GM21717 (cell line): ENCODE results near the gene BIK.
"Not testable (repeated sequence)": the region's sequence is repeated elsewhere in the genome, so short reads cannot be mapped to it uniquely, and the experiment has no call there.

Source experiments
- ATAC-seq: cut with Tn5 transposase; IDR thresholded peaks from one replicate; pipeline ENCODE4 v1.9.1; 2021; ENCODE audit warnings: mild to moderate bottlenecking, moderate library complexity; ENCODE audit not compliant: unreplicated experiment

The BIK gene

GRCh38 chr22:43104056-43104625 is 6.4 kb upstream of the BIK start:
- not testable (repeated sequence) for ATAC-seq

- not testable (repeated sequence) for ATAC-seq
These were observed 5.6 kb upstream of the BIK start for GRCh38 chr22:43104950-43105349.

GRCh38 chr22:43106302-43106701 is 4.2 kb upstream of the BIK start:
- no peak for ATAC-seq

- no peak for ATAC-seq
These were observed 1.0 kb upstream of the BIK start for GRCh38 chr22:43109511-43109910.

DNA sequence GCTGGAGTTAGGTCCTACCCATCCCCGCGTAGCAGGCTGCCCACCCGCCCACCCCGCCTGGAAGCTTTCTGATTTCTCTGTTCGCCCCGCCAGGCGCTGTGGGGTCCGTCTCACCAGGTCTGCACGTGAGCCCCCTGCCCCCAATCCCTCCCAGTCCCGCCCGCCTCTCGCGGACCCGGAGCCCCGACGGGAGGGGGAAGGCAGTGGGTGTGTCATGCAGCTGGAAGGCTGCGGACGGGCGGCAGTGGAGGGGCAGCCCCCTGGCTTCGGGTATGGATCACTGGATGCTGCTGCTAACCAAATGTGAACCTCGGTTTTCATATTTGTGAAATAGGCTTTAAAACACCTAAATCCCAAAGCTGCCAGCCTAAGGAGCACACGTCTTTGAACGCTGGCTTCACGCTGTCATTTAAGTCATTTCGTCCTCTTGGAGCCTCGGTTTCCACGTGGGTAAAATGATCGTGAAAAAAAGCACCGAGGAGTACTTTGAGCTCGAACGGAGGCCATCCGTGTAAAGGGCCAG is 568 bp upstream of the BIK start:
- no peak for ATAC-seq

DNA sequence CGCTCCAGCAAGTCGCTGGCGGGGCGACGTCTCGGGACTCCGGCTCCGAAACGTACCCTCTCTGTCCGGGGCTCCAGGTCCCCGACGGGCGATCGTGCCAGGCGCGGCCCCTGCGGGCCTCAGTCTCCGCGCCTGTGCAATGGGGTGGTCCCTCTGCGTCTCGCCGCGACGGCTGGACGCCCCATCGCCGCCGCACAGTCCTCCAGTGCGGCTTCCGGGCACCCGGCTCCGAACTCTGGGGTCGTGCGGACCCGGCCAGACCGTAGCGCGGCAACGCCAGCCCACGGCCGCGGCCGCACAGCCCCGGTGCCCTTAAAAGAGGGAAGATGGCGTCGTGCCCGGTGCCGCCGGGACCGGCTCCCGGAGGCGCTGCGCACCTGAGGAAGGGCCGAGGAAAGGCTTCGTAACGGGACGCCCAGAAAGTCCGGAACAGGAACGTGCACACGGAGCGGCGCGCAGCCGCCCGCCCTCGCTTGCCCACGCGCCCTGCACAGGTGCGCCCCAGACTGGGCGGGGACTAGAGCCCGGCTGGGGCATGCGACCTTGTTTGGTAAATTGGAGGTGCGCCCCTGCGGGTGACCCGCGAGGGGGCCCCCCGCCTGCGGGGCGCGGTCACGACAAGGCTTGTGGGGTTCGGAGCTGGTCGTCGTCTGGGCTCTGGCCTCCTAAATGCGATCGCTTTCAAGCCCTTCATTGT is 525 bp downstream of the BIK start:
- peak; percentile 32 for ATAC-seq

DNA sequence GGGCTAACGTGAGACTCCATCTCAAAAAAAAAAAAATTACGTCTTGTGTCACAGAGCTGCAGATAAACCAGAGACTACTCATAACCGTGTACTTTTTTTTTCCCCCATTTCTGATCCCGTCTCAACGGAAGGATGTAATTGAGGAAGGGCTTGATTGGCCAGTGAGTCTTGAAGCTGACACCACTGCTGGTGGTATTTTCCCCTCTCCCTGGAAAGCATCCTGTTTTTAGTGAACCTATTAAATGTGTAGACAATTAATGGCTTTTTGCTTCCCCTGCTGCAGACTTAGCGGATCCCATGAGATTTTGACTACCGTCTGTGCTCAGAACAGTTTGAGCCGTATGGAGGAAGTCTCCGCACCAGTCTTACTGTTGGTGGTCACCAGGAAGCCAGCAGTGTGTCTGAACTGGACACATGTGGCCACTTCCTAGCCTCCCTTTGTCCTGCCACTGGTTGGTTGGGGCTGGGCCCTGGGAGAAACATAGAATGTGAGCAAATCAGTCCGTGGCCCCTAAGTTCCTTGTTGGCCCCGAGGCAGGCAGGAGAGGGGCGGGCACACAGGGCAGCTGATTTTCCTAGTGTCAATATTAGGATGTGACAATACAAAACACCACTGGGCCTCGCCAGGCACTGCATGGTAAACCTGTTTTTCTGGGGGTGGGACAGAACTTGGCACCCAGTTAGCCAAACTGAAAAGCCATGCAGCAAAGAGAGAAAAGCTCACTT is 3.1 kb downstream of the BIK start:
- ATAC-seq, result no peak

- no peak for ATAC-seq
These were observed 4.4 kb downstream of the BIK start for GRCh38 chr22:43114958-43115357.

- ATAC-seq, result no peak
These were observed 6.4 kb downstream of the BIK start for GRCh38 chr22:43116932-43117331.

DNA sequence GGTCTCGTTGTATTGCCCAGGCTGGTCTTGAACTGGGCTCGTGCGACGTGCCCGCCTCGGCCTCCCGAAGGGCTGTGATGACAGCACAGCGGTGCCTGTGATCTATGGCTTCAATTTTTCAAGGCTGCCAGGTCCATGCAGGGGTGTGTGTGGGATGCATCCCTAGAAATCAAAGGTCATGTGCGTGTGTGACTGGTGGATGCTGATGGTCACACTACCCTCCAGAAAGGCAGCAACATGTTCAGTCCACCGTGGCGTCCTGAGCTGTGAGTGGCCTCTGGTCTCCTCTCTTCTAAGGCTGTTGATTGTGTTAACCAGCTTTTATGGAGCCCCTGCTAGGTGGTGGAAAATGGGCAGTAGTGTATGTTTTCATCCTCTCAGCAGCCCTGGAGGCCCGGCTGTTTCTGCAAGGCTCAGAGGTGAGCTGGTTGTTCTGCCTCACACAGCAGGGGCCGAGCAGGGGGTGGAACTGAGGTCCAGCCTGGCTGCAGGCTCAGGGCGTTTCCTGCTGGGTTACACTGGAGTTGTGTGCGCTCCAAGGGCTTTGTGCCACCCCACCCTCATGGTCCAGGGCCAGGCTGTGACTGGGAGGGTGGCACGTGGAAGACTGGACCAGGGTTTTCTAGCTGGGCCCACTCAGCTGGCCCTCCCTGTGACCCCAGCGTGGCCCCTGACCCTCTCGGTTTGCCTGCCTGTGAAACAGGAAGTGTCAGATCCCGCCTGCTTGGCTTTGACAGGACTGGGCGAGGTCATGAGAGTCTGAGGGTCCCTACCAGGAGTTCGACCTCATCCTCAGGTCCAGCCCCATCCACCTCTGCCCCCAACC is 7.7 kb downstream of the BIK start:
- peak; percentile 10 for ATAC-seq

DNA sequence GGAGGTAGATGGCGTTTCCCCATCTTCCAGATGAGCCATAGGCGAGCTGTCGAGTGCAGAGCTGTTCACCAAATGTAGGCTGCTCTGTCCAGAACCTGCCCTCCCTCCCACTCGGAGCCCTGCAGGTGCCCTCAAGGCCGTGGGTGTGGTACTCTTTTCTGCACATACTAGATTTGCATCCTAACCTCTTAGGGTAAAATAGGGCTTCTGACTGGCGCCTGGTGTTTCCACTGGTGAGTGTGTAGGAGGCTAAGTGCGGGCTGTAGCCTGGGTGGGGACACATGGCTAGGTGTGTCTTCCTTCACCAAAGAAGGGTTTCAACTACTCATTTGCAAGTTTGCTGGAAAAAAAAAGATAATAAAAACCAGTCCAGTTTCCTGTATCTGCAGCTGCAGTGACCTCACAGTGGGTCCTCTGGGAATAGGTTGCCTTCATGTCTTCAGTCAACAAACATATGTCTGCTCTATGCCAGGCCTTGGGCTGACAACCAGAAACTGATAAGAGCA is 8.5 kb downstream of the BIK start:
- ATAC-seq, result peak; percentile 59

- no peak for ATAC-seq
These were observed 16.1 kb downstream of the BIK start for GRCh38 chr22:43126501-43127165.

DNA sequence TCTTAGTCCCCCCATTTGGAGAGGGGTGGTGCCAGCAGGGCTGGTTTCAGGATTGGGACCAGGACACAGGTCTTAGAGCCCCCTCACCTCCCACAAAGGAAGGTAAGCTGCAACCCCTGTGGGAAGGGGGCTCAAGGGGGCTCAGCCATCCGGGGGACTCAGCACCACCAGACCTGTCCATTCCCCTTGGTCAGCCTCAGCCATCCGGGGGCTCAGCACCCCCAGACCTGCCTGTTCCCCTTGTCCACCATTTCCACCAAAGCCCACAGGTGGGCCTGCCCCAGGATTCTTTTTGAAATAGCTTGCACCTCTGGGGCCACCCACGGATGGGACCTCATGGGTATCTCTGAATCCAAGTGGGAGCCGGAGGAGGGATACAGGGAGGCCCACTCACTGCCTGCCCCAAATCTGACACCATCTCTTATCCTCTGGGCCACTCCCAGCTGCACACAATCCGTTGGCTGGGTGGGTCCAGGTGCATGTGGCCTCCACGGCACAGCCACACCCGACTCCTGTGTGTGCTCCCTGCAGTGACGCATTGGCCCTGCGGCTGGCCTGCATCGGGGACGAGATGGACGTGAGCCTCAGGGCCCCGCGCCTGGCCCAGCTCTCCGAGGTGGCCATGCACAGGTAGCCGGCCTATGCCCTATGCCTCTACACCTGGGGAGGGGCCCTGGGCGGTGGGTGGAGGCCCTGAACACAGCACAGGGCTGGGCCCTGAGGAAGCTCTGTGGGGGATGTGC is 16.8 kb downstream of the BIK start:
- no peak for ATAC-seq

DNA sequence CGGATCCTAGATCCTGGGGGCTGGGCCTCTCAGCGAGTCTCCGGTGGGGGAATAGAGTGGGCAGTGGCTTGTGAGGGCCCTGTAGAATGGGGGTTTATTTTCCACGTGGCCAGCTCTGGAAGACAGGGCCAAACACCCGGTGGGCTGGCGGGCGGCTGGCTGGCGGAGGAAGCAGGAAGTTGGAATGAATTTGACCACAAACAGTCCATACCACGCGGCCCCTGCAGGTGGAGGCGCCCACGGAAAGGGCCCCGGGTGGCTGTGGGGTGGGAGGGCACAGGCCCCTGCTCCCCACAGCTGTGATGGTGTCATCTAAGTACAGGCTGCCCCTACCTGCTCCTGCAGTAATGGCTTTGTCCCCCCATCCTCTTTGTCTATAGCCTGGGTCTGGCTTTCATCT is 17.6 kb downstream of the BIK start:
- ATAC-seq, result no peak

- no peak for ATAC-seq
These were observed 18.4 kb downstream of the BIK start for GRCh38 chr22:43128928-43129424.

DNA sequence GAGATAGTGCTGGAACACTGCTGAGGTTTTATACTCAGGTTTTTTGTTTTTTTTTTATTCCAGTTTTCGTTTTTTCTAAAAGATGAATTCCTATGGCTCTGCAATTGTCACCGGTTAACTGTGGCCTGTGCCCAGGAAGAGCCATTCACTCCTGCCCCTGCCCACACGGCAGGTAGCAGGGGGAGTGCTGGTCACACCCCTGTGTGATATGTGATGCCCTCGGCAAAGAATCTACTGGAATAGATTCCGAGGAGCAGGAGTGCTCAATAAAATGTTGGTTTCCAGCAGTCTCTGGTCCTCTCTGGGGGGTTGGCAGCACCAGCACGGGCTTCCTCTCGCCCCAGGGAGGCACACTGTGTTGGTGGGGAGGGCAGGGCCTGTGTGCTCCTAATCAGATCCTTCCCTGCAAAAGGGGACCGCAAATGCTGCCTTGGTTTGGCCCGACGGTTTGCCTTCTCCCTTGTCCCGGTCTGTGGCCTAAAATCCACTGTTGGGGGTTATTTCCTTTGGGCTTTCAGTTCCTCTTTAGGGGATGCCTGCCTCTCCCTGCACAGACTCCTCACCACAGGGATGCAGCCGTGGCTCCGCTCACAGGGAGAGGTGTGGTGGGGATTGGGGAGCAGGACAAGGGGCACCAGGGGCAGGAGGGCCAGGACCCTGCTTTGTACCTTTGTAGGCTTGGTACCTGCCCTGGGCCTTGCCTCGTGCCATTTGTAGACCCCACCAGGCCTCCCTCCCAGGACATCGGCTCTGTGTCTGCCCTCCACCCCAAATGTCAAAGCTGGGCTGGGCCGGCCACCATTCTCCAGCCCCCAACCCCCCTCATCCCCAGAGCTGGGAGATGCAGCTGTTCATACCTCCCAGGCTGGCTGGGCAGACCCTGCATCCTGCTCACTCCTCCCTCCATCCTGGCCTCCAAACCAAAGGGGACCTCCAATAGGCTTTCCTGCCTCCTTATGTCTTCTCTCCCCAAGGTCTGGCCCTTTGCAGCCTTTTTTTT is 19.2 kb downstream of the BIK start:
- no peak for ATAC-seq

DNA sequence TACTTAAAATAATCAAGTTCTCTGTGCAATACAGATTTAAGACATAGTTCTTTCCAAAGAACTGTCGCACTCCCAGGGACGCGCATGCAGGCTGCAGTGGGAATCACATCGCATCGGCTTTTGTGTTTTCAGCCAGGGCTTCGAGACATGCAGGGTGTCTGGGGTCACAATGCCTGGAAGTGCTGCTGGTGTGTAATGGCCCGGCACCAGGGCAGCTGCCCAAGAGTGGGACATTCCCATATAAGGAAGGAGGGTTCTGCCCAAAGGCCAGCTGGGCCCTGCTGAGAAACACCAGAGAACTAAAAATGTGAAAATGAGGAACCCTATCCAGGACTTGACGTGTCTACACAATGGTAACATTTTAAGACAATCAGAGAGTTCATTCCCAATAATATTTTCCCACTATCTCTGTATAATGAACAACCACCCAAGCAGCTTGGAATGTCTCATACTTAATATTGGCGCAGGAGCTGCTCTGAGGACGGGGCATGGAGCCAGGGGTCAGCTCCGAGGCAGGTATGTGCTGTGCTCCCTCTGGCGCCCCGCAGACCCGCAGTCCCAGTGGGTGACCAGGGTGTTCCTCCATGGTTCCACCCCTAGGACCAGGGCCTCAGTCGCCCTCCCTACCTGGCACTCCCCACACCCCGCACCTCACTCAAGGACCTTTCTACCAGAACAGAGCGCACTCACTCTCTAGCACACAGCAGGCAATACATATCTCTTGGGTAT is 21.4 kb downstream of the BIK start:
- ATAC-seq, result no peak

- no peak for ATAC-seq
These were observed 22.9 kb downstream of the BIK start for GRCh38 chr22:43133401-43133800.
